Mucosa of gallbladder (tissue), 1 donor: ENCODE results near the gene LEFTY1. TPM values are rescaled to one million over a fixed set of nuclear protein-coding genes. Genes with fewer than 3 reads are reported as not detected.

Source experiments
- DNase-seq: peaks from one replicate; pipeline ENCODE4 v3.0.0-alpha.2; 2020; ENCODE audit warnings: low spot score
- total RNA-seq: library from RNA; stranded (reverse); gene quantifications from one replicate; pipeline ENCODE4 v1.2.1, GENCODE V29; 2021
- donor health status: DM: no; HTN: no; CAD: no.

The LEFTY1 gene
- total RNA-seq, 1 donor from 2014 or later, result 1.5 TPM

DNA sequence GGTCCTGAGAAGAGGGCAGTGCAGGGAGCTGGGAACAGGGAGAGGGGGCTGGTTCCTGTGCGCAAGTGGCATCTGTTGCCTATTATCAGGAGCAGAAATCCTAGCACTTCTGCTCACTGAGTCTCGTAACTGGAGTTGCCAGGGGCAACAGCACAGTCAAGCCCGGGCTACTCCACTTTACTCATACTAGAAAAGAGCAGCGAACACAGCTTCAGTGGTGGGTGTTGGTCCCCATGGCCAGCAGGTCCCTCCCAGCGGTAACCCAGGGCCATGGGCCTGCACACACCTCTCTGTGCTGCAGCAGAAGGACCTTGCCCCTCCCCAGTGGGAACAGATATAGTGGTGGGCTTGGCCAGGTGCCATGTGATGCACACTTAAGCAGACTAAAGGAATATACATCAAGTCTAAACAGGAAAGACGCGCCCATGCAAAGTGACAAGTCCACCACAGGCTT is 26.6 kb upstream of the LEFTY1 start:
- DNase-seq, result no peak

DNA sequence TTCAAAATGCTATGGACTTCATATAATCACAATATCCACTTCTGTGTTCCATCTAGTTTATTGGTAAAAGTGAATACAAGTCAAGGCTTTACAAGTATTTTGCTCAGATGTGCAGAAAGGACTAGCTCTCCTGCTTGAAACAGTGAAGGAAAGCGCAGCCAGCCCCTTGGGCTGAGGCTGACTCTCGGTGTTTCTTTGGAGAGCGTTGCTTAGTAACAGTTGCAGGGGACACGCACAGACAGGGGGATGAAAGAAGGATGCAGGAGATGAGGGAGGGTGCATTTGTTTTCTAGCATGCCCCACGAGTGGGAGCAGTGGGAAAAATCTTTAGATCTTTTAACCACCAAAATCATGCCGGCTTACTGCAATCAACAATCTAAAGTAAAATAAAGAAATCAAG is 26.0 kb upstream of the LEFTY1 start:
- no peak for DNase-seq

DNA sequence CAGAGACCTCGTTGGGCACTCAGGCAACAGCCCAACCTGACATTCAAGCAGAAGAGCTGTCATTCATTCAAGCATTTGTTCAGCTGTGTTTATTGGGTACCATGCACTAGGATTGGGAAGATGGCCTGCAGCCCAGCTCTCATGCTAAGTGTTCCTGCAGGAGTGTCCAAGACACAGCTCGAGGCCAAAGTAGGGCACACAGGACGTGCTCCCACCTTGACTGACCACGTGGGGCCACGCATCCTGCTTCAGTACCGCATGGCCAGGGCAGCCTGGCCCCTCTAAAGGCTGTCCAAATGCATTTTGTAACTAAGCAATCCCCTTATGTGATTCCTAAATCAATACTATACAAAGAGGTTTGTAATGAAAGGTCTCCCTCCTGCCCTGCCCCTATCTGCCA is 25.4 kb upstream of the LEFTY1 start:
- DNase-seq, result no peak

DNA sequence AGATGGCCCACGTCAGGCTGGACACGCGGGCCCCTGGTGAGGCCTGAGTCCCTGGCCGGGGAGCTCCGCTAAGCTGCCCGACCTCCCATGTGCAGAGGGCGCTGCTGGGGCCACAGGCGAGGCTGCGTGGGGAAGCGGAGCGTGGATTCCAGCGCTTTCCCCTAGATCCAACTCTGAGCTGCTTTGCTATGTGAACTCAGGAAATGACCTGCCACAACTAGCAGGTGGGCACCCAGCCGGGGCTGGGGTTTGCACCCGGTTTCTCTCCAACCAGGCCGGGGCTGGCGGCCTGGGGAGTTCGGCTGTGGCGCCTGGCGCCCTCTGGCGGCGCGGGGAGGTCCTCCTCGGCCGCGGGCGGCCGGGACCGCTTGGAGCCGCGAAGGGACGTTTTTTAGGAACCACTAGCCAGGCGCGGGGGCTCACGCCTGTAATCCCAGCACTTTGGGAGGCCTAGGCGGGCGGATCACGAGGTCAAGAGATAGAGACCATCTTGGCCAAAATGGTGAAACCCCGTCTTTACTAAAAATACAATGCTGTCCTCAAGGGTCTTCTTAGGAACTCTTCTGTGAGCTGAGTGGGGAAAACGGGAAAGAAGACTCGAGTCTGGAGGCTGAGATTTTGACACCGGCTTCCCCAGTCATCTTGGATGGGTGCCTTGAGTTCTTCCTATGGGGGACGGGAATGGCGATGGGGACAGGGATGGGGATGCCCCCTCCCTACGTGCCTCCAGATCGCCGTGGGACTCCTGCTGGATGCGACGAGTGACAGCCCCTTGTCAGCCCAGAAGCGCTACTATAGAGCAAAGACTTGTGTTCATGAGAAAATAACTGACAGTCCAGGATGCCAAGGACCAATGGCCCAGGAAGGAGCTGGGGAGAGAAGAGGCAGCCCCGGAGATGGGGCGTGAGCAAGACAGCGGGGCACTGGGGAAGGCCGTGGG is 22.5 kb upstream of the LEFTY1 start:
- peak; percentile 64 for DNase-seq

DNA sequence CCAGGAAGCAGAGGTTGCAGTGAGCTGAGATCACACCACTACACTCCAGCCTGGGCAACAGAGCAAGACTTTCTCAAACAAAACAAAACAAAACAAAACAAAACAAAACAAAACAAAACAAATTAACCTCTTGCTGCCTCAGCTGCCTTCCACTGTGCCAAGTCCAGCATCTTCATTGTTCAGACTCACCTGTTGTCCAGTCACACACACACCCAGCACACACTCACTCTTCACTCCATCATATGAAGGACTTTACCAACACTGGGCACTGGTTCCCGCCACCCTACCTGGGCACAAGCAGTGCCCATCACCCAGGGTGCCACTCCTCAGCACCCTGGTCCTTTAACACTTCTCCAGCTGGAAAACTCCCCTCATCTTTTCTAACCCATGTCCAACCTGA is 20.5 kb upstream of the LEFTY1 start:
- DNase-seq, result no peak

DNA sequence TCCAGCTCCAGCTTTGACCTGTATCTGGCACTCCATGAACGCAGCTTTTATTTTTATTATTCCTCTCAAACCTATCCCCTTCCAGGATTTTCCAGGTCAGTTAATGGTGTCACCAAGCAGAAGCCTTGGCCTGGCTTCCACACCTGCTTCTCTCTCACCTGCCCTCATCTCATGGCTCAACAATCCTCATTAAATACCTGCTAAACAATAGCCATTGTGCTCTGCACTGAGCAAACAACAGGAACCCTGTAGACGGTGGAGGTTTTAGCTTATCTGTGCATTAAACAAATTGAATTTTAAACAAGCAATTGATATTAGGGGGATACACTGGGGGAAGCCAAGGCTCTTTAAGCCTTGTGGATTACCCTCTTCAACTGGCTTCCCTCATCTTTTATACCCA is 19.8 kb upstream of the LEFTY1 start:
- no peak for DNase-seq

DNA sequence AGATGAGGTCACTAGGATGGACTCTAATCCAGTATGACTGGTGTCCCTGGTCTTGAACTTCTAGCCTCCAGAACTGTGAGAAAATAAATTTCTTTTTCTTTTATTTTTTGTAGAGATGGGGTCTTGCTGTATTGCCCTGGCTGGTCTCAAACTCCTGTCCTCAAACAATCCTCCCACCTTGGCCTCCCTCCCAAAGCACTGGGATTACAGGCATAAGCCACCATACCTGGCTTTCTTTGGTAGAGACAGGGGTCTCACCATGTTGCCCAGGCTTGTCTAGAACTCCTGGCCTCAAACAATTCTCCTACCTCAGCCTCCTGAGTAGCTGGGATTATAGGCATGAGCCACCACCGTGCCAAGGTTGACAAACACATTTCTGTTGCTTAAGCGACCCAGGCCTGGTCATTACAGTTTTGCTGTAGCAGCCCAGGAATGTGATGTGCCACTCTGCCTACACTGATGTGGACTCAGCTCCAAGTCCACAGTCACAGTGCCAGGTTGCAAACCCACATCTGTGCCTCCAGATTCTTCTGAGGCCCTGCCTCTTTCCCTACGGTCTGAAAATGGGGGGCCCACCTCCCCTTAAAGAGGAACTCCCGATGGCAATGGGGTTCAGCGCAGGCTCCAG is 19.2 kb upstream of the LEFTY1 start:
- no peak for DNase-seq

DNA sequence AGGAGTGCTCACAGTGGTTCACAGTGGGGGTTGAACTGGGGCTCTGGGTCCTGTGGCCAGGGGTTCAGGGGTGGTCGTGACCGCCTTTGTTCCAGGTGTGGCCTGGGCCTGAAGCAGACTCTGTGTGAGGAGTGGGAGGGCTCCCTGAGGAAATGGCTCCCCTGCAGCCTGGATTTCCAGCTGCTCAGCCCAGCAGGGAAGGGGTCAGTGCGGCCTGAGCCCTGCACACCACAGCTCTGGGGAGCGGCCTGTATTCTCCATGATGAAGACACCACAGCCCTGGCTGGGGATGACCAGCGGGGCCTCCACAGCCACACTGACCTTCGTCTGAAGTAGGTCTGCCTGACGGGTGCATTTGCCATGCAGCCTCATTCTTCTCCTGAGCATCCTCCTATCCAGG is 18.4 kb upstream of the LEFTY1 start:
- DNase-seq, result no peak

DNA sequence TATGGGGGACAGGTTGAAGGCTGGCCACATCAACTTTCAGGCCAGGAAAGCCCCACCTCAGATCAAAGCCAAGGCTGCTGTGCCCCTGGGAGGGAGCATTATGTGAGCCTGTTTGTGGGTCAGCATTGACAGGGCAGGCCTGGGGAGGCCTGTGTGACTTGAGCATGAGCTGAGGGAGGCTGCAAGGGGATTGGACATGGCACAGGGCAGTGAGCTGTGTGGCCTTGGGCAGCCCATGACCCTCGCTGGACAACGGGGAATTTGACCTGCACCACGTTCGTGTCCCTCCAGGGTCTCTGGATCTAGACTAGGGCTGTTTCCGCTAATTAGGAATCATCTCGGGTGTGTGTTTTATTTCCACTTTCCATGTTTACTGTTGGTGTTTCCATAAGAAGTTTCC is 17.5 kb upstream of the LEFTY1 start:
- no peak for DNase-seq

DNA sequence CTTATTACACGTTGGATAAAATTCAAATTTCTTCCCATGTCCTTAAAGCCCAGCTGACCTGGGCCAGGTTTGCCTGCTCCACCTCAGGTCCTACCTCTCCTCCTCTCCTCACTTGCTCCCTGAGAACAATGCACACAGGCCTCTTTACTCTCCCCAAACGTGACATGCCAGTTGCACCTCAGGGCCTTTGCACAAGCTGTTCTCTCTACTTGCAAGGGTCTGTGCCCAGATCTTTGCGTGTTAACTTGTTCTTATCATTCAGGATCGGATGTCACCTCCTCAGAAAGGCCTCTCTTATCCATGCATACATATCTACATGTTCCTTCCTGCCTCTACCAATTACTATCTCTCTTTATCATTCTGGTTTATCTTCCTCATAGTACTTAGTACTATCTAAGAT is 14.7 kb upstream of the LEFTY1 start:
- DNase-seq, result no peak

DNA sequence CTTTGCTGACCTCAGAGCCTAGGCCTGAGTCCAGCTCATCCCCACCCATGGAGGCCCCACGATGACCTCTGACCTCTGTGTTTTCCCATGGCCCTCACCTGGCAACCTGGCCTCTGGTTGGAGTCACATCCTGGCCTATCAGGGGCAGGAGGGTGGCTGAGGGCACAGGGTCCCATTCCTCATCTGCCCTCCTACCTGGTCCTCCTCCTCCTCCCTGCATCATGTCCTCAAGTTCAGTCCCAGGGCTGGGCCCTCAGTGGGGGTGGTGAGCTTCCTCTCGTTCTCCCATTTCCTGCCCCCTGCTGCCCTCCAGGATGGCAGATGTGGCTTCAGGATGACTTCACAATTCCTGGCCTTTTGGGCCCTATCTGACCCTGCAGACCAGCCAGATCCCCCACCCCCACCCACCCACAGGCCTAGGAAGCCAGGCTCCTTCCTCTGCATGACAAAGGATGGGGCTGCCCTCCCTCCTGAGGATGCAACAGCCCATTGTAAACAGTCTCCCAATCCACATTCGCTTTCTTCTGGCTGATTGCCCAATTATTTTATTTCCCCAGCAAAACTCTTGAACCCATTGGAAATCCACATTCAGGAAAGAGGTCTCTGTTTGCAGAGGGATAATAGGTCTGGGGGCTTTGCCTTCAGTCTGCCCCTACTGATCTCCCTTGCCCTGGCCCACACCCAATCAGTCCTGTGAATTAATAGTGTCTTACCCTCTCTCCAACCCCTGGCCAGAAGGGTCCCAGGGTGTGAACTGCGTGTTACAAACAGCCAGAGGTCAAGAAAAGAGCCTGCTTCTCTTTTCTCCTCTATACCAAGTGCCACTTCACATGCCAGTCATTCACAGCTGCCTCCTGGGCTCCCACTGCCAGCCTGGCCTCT is 10.3 kb upstream of the LEFTY1 start:
- no peak for DNase-seq

DNA sequence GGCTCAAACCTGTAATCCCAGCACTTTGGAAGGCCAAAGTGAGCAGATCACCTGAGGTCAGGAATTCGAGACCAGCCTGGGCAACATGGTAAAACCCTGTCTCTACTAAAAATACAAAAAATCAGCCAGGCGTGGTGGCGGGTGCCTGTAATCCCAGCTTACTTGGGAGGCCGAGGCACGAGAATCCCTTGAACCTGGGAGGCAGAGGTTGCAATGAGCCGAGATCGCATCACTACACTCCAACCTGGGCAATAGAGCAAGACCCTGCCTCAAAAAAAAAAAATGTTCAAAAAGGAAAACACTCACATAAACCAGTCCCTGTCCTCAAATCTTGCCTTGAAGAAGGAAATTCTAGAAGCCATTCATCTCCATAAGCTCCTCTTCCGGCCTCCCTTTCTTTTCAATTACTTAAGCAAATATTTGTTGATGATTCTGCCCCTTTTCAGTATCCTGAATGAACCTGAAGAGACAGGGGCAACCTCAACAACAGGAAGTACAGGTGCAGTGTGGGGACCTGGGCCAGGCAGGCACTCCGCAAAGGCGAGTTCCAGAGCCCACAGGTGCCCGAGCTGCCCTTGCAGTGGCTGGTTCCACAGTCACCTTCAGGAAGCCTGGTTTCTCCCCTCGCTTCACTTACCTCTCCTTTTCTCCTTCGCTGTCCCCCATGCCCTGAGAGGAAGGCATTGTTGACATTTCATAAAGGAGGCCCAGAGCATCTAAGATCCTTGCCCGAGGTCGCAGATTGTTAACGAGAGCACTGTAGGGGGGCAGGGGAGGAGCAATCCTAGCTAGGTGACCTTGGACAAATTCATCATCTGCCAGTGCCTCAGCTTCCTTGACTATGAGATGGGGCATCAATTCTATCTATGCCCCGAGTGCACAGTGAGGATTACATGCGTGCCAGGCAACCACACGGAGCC is 8.9 kb upstream of the LEFTY1 start:
- DNase-seq, result no peak

DNA sequence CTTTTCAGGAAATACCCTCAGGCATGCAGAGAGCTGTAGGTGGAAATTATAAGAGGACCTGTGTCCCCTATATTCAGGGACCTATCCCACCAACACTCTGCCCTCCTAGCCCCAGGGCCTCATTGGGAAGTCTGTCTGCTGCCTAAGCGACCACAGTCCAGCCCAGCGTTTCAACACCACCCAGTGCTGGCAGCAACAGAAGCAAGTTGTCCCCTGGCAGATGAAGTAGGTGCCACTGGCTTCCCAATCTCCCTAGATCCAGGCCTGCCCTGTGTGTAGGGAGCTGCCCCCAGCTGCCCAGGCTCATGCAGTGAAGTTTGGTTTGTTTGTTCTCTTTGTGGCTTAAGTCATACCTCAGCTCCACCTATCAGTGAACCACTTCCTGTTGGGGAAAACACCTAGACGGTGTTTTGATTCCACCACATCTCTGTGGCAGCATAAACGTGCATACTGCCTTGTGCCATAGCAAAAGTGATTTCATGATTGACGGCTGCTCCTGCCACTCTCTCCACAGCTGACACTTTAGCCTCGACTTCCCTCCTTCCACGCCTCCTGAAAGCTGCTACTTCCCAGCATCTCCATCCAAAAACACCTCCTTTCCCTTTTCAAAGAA is 8.1 kb upstream of the LEFTY1 start:
- DNase-seq, result peak; percentile 54

DNA sequence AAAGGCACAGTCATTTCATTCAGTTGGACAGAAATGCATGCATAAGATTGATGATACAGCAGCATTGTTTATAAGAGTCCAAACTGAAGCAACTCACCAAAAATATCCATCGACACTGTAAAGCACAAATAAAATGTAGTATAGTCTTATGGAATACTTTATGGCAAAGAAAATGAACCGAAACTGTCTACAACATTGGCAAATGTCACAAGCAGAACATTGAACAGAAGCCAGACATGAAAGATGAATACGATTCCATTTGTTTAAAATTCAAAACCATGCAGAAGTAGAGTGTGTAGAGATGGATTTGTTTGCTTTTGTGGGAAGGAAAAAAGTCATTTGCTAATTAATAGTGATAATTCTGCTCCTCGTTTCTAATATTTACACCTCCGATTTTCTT is 7.5 kb upstream of the LEFTY1 start:
- no peak for DNase-seq

DNA sequence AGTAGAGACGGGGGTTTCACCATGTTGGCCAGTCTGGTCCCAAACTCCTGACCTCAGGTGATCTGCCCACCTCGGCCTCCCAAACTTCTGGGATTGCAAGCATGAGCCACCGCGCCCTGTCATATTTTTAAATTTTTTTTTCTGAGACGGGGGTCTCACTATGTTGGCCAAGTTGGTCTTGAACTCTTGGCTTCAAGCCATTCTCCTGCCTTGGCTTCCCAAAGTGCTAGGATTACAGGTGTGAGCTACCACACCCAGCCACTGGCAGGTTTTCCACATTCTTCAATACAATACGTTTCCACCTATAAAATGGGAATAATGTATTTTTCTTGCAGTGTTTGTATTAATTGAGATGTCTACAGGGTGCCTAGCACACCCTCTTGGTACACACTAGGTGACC is 3.4 kb upstream of the LEFTY1 start:
- no peak for DNase-seq

DNA sequence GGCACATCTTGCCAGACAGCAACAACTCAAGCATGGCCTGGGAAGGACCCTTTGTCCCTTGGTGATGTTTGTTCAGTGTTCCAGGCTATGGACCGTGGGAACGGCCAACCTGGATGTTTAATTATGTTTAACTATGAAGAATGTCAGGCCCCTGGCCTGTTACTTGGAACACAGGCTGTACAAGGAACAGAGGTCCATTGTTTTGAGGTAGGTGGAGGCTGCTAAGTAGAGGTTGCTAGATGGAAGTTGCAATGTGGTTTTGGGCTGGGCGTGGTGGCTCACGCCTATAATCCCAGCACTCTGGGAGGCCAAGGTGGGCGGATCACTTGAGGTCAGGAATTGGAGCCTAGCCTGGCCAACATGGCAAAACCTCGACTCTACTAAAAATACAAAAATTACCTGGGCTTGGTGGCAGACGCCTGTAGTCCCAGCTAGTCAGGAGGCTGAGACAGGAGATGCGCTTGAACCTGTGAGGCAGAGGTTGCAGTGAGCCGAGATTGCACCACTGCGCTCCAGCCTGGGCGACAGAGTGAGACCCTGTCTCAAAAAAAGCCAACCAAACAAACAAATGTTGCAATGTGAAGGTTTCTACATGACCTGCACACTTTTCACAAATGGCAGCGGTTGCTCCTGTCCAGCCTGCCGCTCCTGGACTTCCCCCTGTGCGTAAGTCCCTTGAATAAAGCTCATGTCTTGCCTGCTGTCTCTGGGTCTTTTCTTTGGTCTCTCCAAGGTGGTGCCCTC is 2.5 kb upstream of the LEFTY1 start:
- peak; percentile 46 for DNase-seq

DNA sequence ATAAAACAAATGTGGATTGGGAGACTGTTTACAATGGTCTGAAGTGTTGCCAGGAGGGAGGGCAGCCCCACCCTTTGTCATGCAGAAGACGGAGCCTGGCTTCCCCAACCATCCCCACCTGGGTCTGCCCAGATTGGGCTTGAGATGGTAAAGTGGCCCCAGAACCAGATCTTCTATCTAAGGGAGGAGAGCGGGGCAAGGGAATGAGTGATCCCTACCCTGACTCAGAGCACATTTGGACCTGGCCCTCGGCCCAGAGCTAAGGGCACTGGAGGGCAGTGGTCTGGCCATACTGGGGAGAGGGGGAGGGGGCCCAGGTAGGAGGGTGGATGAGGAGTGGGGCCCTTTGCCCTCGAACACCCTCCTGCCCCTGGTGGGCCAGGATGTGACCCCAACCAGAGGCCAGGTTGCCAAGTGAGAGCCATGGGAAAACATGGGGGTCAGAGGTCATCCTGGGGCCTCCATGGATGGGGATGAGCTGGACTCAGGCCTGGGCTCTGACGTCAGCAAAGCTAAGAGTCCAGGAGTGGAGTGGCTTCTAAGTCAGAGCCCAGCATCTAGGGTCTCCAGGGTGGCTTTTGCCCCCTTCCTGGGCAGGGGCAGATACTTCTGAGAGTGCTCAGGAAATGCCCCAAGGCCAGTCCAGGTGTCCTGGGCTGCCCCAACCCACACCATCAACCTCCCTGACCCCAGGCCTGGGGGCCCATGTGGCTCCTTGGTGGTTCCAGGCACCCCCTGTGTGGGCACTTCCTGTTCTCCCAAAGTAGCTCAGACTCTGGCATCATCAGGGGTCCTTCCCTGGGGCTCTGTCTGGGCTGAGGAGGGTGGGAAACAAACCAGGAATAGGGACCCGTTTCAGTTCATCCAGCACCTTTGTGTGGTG is 1.6 kb upstream of the LEFTY1 start:
- DNase-seq, result no peak

DNA sequence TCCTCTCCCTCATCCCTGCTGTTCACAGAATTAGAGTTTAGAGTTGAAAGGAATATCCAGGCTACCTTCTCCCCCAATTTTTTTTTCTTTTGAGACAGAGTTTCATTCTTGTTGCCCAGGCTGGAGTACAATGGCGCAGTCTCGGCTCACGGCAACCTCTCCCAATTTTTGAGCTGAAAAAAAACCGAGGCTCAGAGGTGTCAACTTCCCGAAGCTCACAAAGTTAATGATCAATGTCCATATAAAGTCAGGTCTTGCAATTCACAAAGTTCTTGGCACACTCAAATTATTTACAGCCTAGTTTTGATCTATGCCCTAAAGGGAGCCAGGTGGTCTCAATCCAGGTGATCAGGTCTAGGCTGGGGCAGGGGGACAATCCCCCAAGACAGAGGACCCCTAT is 797 bp upstream of the LEFTY1 start:
- no peak for DNase-seq

DNA sequence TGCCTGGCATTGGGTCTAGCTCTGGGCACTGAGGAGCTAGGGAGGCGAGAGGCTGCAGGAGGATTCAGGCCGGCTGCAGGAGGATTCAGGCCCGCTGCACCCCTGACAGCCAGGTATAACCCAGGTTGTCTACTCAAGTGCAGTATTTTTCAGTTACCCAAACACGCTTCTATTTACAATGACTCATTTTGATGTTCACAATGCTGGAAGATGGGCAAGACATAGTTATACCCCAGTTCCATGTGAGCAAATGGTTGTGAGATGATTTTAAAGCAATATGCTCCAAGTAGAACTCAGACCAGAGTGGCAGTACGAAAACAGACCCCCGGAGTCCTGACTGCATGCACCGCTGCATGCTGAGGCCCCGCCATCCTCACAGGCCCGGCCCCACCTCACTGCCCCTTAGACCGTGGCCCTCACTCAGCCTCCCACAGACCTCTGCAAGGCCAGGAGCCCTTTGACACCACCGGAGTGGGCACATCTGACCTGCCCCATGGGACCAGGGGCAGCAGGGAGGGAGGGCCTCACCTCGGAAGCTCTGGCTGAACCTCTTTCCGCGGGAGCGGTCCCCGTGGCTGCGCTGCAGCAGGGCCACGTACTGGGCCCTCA is 553 bp downstream of the LEFTY1 start:
- no peak for DNase-seq
